ENCODE results near the gene HIRA. TPM values are rescaled to one million over a fixed set of nuclear protein-coding genes. Genes with fewer than 3 reads are reported as not detected.
"Not testable (repeated sequence)": the region's sequence is repeated elsewhere in the genome, so short reads cannot be mapped to it uniquely, and the experiment has no call there.

Gene HIRA
- total RNA-seq, 1 donor from 2014 or later: 18.2 TPM

GRCh38 chr22:19395276-19395675, 36.3 kb downstream of the HIRA start:
- intact Hi-C loops (cut with micrococcal nuclease): no loop called here
- DNase-seq: no peak
- no peak for ATAC-seq

- ATAC-seq: no peak
- DNase-seq: no peak
- intact Hi-C loops (cut with micrococcal nuclease): no loop called here
Observed at GRCh38 chr22:19394274-19395050, 37.1 kb downstream of the HIRA start.

- no peak for DNase-seq
- ATAC-seq: no peak
- intact Hi-C loops (cut with micrococcal nuclease): no loop called here
Observed at GRCh38 chr22:19393704-19394103, 37.8 kb downstream of the HIRA start.

- no peak for DNase-seq
- no peak for ATAC-seq
- intact Hi-C loops (cut with micrococcal nuclease): no loop called here
Observed at GRCh38 chr22:19387575-19387974, 44.0 kb downstream of the HIRA start.

DNA sequence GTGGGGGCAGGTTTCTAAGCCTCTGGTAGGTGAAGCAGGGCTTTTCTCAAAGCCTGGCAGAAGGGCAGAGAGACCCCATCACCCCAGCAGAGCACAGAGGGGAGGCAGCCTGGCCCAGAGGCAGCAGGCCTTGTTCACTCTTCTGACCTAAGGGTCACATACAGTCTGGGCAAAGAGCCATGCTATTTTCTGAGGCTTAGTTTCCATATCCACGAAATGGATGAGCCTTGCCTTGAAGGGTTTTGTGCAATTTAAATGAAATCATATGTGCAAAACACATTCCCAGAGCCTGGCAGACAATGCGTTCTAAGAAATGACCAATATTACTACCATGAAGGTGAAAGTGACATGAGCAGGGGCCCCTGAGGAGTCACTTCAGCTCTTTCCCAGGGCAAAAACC, 44.5 kb downstream of the HIRA start:
- ATAC-seq (no peak), DNase-seq (no peak)
- intact Hi-C loops (cut with micrococcal nuclease): no loop called here

DNA sequence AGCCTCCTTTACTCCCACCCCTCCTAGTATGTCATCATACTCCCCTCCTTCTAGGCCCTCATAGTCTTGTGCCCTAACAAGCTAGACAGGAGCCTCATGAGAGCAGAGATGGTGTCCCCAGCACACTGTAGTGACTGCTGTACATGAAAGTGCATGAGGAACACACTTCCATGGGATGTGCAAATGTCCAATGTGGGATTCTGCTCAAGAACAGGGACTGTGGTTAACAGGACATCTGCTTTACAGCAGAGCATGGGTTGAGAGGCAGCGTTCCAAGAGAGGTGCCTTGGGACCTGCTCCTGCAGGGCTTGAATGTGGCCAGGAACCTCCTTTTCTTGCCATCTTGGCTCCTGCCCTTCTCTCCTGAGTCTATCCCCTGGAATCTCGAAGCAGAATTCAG, 45.3 kb downstream of the HIRA start:
- intact Hi-C loops (cut with micrococcal nuclease): no loop called here
- ATAC-seq (no peak), DNase-seq (no peak)

GRCh38 chr22:19385221-19385906, 46.2 kb downstream of the HIRA start:
- DNase-seq (no peak), ATAC-seq (no peak)
- intact Hi-C loops (cut with micrococcal nuclease): no loop called here

DNA sequence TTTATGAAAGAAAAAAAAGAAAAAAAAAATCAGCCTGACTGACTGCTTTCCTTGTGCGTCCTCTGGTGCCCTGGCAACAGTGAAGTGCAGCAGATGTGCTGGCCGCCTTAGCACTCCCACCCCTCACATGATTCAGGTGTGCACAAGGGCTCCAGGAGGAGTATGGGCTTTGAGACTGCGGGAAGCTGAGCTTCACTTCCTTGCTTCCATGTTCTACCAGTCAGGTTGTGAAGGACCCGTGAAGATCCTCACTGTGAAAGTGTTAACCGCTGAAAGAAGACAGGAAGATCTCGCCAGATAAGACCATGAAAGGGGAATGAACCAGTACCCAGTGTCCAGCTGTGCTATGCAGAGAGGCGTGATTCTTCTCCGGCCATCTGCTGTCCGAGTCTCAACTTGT, 48.2 kb downstream of the HIRA start:
- no peak for DNase-seq
- intact Hi-C loops (cut with micrococcal nuclease): no loop called here
- ATAC-seq: no peak

DNA sequence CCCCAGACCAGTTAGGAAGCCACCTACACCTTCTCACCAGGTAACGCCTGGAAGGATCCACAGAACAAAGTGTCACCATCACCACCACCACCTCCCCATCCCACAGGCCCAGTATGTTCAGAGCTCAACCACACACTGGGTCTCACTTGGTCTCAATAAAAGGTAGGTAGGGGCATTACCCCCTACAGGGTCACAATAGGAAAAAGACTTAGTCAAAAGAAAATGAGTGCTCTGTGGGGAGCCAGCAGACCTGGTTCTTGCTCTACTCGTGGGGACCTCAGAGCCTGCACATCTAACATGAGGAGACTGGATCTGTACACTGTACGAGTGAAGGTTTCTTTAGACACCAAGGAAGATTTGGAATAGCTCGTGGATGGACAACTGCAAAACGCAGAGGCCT, 49.3 kb downstream of the HIRA start:
- ATAC-seq (no peak), DNase-seq (no peak)
- intact Hi-C loops (cut with micrococcal nuclease): no loop called here

DNA sequence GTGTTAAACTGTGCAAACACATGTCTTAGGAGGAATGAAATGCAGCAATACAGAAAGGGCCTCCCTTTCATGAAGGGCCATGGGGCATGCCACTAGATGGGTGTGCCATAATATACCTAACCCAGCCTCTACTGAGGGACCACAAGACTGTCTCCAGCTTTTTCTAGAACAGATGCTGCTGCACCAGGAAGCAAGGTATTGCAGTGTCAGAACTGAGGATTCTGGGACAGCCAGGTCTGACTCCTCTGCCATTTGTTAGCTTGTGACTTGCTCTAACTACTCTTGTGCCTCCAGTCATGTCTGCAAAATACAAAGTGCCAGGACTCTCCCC, 53.2 kb downstream of the HIRA start:
- DNase-seq (no peak), ATAC-seq (no peak)
- intact Hi-C loops (cut with micrococcal nuclease): no loop called here

GRCh38 chr22:19377565-19378343, 53.8 kb downstream of the HIRA start:
- ATAC-seq (no peak), DNase-seq (no peak)
- intact Hi-C loops (cut with micrococcal nuclease): no loop called here

- intact Hi-C loops (cut with micrococcal nuclease): no loop called here
- DNase-seq: no peak
- no peak for ATAC-seq
Observed at GRCh38 chr22:19376971-19377370, 54.6 kb downstream of the HIRA start.

GRCh38 chr22:19376247-19376646, 55.3 kb downstream of the HIRA start:
- intact Hi-C loops (cut with micrococcal nuclease): no loop called here
- no peak for ATAC-seq
- DNase-seq: no peak

- no peak for DNase-seq
- intact Hi-C loops (cut with micrococcal nuclease): no loop called here
- no peak for ATAC-seq
Observed at GRCh38 chr22:19375435-19375834, 56.1 kb downstream of the HIRA start.

DNA sequence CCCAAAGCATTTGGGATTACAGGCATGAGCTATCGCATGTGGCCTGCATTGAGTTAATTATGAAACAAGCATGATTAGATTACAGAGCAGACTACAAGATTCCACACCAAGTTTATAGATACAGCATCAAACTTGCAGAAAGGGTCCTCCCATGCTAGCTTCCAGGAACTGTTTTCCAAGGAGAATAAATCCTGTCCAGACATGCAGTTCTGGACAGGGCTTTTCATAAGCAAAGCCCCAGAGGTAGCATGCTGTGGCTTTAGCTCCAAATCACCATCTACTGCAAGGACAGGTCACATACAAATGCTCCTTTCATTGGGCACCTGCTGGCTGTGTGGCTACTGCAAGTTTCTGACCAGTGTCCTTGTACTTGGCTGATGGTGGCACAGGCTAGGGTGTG, 57.1 kb downstream of the HIRA start:
- no peak for DNase-seq
- intact Hi-C loops (cut with micrococcal nuclease): no loop called here
- no peak for ATAC-seq

- no peak for ATAC-seq
- DNase-seq: no peak
- intact Hi-C loops (cut with micrococcal nuclease): no loop called here
Observed at GRCh38 chr22:19373450-19373849, 58.1 kb downstream of the HIRA start.

- intact Hi-C loops (cut with micrococcal nuclease): no loop called here
- DNase-seq (no peak), ATAC-seq (no peak)
Observed at GRCh38 chr22:19371893-19372292, 59.6 kb downstream of the HIRA start.

DNA sequence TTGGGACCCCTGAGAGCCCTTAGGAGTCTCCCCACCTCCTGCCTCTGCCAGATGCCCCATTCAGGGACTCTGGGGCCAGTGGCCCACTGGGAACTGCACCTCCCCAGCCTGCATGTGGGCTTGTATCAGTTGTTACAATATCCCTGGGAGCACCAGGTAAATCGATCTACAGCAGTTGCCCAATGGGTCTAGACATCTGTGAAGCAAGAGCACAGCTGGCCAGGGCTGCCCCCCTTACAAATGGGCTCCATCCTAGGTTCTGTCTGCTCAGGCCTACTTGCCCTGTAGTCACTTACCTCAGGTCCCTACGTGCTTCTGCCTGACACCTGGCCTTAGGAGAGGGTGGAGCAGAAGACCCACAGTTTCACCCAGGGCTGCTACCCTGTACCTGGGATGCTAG, 62.7 kb downstream of the HIRA start:
- intact Hi-C loops (cut with micrococcal nuclease): no loop called here
- no peak for DNase-seq
- no peak for ATAC-seq

- ATAC-seq: no peak
- intact Hi-C loops (cut with micrococcal nuclease): no loop called here
Observed at GRCh38 chr22:19367763-19368367, 63.7 kb downstream of the HIRA start.

GRCh38 chr22:19363541-19363940, 68.0 kb downstream of the HIRA start:
- intact Hi-C loops (cut with micrococcal nuclease); ATAC-seq; DNase-seq: not testable (repeated sequence)

More at GRCh38 chr22:19367763-19368367, 63.7 kb downstream of the HIRA start:
- DNase-seq: no peak

Measured in left ventricle myocardium superior (tissue), 1 donor.